NCI-H2227 (cell line): Measurements from ENCODE around the gene LRRC32.

Experiments used
- DNase-seq: peaks from one replicate; lab custom pipeline; 2025; ENCODE audit not compliant: unreplicated experiment; lab: John Stamatoyannopoulos, UW

Gene LRRC32

GRCh38 chr11:76699451-76700091 lies 29.0 kb upstream of the LRRC32 start:
- no peak for DNase-seq

GRCh38 chr11:76698321-76699043 lies 27.9 kb upstream of the LRRC32 start:
- DNase-seq: no peak

DNA sequence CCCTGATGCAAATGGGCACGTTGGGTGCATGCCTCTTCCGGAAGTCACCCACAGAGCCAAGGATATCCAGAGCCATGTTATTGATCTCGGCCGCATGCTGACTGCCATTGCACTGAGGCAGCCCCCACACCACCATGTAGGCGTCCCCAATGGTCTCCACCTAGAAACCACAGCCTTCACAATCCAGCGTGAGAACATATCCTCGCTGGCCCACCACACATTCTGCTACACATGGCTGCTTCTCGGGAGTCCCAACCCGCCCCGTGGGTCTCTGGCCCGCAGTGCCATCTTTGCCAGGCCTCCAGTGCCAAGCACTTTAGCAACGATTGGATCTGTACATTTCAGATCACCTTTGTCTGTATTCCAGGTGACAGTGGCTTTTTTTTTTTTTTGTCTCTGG lies 26.2 kb upstream of the LRRC32 start:
- DNase-seq: no peak

DNA sequence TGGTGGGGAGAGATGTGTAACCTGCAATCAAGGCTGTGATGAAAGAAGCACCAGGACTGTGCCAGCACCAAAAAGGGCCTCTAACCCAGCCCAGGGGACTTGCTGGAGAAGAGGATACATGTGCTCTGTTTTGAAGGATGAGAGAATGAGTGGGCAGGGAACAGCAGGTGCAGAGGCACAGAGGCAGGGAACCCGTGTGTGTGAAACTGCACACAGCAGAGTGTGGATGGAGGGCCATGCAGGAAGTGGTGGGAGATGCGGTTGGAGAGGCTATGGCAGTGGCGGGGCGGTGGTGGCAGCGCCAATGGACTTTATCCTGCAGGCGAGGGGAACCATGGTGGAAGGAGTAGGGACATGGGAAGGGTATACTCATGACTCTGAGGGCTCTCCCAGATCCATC lies 25.2 kb upstream of the LRRC32 start:
- DNase-seq: no peak

GRCh38 chr11:76695133-76695532 lies 24.6 kb upstream of the LRRC32 start:
- no peak for DNase-seq

- DNase-seq: no peak
Observed at GRCh38 chr11:76694664-76695063, 24.1 kb upstream of the LRRC32 start.

GRCh38 chr11:76693806-76694205 lies 23.3 kb upstream of the LRRC32 start:
- DNase-seq: no peak

DNA sequence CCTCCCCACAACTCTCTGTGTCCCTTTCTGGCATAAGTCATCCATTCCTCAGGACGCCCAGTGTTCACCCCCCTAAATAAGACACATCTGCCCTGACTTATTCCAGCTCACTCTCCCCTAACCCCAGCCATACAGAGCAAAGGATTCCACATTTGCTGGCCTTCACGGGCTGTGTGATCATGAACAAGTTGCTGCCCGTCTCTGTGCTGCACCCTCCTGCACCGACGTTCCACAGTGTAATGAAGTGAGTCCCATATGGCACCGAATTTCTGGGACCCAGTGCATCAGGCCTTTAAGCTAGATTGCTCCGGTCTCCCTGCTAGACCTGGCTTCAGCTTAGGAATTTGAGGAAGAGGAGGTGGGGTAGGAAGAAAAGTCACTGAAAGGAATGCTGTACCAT lies 22.4 kb upstream of the LRRC32 start:
- DNase-seq: no peak

- DNase-seq: no peak
Observed at GRCh38 chr11:76691655-76692054, 21.1 kb upstream of the LRRC32 start.

DNA sequence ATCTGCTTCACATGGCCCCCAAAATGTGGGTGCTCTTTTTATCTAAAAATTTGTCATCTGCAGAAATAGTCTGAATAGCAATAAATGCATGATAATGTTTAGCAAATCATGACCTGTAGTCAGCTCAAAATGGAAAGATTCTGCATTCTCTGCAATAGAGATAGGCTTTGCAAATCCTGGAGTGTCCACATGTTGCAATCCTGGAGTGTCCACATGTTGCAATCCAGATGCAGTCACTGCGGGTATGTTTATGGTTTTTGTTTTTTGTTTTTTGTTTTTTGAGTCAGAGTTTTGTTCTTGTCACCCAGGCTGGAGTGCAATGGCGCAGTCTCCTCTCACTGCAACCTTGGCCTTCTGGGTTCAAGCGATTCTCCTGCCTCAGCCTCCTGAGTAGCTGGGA lies 20.2 kb upstream of the LRRC32 start:
- DNase-seq: no peak

DNA sequence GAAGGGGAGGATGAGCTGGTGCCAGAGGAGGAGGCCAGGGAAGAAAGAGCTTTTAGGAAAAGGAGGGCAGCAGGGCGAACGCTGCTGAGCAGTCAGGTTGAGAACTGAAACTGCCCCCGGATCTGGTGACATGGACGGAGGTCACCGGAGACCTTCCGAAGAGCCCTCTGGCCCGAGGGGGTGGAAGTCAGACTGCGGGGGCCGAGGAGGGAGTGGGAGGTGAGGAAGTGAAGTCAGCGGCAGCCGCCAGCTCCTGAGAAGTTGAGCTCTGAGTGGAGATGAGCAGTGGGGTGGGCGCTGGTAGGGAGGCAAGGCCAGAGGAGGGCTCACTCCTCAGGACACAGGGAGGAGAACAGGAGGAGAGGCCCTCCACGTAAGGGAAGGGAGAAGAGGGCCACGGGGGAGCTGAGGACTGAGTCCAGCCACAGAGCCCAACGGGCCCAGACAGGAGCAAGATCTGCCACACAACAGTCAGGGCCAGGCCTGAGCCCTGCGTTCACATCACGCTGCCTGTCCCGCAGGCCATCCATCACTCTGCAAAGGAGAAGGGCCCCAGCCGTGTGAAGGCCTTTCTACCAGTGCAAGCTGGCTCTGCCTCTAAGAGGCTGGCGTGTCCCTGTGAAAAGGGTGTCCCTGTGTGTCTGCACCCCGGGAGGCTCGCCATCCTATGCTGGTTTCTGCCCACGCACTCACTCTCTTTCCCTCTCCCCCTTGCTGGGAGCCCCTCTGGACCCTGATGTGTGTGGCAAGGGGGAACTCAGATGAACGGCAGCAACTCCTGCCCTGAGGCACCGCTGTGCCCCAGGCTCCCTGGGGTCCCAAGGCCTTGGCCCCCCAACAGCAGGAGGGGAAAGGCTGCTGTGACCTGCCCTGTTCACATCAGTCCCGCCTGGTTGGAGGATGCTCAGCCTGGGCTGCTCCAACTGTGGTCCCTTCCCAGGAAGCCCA lies 19.0 kb upstream of the LRRC32 start:
- no peak for DNase-seq

DNA sequence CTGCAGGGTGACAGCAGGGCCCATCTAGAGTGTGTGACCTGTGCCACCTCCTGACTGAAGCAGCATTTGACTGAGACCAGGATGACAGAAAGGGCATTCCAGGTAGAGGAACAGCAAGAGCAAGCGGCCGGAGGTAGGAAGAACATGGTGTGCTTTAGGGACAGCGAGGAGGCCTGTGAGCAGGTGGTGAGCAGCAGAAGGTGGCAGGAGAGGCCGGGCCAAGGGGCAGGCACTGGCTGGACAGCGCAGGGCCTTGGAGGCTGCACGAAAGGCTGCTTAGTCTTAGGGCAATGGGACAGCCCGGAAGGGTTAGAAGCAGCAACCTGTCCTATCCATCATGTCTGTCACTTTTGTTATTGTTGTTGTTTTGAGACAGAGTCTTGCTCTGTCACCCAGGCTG lies 17.6 kb upstream of the LRRC32 start:
- DNase-seq: no peak

GRCh38 chr11:76686261-76687079 lies 15.9 kb upstream of the LRRC32 start:
- no peak for DNase-seq

DNA sequence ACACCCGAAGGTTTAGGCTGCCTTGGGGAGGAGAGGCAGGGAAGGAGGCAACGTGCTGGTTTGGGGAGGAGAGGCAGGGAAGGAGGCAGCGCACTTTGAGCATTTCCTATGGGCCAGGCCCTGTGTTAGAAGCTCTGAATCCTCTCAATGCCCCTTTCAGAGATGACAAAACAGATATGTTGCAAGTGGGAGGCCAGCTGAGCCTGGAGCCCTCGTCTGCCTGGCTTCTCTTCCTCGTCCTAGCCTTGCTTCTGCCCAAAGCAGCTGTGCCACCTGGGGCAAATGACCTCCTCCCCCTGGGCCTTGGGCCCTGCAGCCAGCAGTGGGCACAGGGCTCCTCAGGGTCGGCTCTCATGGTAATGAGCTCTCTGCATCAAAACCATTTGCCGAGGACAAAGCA lies 15.3 kb upstream of the LRRC32 start:
- DNase-seq: no peak

GRCh38 chr11:76685237-76685636 lies 14.7 kb upstream of the LRRC32 start:
- DNase-seq: no peak

DNA sequence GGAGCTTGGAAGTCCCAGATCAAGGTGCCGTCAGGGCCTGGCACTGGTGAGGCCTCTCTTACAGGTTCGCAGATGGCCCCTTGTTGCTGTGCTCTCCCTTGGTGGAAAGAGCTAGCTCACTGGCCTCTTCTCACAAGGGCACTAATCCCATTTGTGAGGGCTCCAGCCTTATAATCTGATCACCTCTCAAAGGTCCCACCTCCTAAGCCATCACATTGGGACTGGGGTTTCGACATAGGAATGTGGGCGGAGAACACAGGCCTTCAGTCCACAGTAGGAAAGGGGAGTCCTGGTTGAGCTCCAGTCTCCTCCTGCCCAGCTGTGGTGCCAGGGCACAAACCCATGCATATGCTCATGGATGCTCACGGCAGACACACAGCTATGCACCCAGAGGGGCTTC lies 14.0 kb upstream of the LRRC32 start:
- DNase-seq: no peak

GRCh38 chr11:76683161-76684095 lies 12.9 kb upstream of the LRRC32 start:
- no peak for DNase-seq

DNA sequence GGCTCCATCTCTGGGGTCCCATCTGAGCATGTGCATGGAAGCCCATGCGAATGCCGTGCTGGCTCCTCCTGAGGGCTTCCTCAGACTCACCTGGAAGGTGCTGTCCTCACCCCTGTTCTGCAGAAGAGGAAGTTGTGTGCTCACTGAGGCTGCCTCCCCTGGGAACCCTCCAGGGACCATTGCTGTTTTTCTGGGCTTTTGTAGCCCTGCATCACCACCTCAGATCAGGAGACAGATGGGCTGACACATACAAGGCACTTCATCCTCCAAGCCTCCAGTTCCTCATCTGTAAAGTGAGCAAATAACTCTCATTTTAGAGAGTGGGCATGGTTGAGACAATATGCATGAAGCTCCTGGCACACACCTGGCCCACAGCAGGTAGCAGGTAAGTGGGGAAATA lies 12.1 kb upstream of the LRRC32 start:
- DNase-seq: no peak

DNA sequence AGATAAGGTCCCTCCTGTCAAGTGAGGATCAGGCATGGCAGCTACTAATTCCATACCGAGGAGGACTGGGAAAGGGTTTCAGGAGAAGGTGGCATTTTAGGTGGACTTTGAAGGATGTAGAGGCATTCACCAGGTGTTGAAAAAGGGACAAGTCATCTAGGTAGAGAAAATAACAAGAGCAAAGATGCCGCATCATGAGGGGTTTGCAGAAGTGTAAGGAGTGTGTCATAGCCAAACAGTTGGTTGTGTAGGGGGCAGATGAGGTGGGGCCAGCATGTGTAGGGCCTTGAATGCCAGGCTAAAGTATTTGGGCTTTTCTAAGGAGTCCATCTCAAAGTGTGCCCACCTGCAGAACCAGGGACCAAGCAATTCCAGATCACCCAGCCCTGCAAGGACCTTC lies 11.6 kb upstream of the LRRC32 start:
- DNase-seq: no peak
